HG02642 (cell line): ENCODE results near the gene ZNF408.

ENCODE experiments used
- ATAC-seq: cut with Tn5 transposase; IDR thresholded peaks from one replicate; pipeline ENCODE4 v1.9.1; 2021; ENCODE audit warnings: mild to moderate bottlenecking; ENCODE audit not compliant: unreplicated experiment, poor library complexity

The ZNF408 gene

DNA sequence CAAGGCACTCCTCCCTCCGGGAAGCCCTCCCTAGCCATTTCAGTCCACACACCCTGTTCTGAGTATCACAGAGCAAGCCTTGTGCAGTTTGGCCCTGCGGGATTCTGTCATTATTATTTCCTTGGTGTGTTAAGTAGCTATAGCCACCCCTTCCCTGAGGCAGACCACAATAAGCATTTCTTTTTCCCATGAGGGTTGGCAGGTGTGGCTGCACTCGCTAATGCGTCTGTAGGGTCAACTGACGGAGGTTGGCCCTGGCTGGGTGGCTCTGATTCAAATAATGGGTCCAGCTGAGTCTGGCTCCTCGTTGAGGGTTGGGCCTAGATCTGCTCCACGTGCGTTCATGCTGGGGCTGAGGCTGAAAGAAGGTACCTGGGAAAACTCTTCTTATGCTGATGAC lies 23.3 kb downstream of the ZNF408 start:
- no peak for ATAC-seq

DNA sequence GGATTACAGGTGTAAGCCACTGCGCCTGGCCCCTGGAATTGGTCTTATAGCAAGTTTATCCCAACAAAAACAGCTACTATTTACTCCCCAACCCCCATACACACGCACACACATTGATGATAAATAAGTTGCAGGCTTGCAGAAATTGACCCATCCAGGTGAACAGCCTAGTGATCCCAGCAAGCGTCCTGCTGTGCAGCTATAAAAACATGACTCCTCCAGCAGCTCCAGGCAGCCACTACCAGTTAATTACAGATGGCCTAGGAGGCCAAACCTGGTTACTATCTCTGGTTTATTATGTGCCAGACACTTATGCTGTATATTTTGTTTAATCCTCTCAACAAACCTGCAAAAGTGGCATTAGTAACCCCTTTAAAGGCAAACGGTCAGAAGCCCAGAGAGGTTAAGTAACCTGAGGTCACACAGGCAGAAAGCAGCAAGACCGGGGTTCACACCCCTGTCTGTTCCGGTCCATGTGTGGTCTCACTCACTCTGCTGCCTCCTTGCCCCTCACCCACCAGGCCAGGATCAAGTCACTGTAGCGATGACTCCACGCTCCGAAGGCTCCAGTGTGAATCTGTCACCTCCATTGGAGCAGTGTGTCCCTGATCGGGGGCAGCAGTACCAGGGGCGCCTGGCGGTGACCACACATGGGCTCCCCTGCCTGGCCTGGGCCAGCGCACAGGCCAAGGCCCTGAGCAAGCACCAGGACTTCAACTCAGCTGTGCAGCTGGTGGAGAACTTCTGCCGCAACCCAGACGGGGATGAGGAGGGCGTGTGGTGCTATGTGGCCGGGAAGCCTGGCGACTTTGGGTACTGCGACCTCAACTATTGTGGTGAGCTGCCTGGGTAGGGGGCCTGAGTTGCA lies 24.7 kb downstream of the ZNF408 start:
- ATAC-seq, result no peak

DNA sequence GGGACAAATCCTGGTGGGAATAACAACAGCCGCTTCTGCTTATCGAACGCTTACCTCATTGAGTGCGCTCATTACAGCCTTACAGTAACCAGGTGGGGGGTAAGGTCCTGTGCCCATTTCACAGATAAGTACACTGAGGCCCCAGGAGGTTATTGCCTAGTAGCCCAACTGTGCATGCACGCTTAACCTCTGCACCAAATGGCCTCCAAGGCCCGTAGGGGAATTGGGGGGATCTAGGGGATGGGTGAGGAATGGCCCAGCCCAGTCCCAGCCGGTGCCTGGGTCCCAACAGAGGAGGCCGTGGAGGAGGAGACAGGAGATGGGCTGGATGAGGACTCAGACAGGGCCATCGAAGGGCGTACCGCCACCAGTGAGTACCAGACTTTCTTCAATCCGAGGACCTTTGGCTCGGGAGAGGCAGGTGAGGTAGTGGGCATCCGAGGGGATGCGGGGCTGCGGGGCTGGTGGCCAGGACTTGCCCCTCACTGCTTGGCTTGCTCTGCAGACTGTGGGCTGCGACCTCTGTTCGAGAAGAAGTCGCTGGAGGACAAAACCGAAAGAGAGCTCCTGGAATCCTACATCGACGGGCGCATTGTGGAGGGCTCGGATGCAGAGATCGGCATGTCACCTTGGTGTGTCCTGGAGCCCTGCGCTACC lies 25.5 kb downstream of the ZNF408 start:
- ATAC-seq, result no peak

DNA sequence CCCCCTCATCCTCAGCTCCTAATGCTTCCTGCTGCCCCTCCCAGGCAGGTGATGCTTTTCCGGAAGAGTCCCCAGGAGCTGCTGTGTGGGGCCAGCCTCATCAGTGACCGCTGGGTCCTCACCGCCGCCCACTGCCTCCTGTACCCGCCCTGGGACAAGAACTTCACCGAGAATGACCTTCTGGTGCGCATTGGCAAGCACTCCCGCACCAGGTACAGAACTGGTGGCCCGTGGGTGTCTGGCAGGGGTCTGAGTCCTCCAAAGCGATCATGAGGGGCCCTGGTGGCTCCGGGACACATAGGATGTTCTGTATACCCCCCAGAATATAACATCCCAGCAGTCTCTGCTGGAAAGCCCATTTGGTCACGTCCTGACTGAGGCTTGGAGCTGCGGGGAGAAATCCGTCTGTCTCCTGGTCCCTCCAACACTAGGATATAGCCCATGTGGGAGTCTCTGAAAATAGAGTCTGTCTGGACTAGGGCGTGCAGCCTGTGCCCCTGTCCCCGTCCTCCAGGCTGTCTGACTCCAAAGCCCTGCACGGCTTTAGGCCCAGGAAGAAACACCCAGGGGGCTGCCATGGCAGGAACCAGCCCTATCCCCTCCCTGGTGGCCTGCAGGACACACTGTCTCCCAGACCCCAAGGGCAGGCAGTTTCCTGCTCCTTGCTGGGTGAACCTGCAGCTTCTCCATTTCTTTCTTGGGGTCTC lies 27.3 kb downstream of the ZNF408 start:
- ATAC-seq, result no peak

DNA sequence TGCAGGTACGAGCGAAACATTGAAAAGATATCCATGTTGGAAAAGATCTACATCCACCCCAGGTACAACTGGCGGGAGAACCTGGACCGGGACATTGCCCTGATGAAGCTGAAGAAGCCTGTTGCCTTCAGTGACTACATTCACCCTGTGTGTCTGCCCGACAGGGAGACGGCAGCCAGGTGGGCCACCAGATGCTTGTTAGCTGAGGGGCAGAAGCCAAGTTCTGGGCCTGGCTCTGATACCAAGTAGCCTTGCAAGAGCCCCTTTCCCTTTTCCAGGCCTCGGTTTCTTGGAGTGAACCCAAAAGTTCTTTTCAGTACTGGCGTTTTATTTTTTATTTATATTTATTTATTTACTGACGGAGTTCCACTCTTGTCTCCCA lies 27.8 kb downstream of the ZNF408 start:
- ATAC-seq, result no peak

DNA sequence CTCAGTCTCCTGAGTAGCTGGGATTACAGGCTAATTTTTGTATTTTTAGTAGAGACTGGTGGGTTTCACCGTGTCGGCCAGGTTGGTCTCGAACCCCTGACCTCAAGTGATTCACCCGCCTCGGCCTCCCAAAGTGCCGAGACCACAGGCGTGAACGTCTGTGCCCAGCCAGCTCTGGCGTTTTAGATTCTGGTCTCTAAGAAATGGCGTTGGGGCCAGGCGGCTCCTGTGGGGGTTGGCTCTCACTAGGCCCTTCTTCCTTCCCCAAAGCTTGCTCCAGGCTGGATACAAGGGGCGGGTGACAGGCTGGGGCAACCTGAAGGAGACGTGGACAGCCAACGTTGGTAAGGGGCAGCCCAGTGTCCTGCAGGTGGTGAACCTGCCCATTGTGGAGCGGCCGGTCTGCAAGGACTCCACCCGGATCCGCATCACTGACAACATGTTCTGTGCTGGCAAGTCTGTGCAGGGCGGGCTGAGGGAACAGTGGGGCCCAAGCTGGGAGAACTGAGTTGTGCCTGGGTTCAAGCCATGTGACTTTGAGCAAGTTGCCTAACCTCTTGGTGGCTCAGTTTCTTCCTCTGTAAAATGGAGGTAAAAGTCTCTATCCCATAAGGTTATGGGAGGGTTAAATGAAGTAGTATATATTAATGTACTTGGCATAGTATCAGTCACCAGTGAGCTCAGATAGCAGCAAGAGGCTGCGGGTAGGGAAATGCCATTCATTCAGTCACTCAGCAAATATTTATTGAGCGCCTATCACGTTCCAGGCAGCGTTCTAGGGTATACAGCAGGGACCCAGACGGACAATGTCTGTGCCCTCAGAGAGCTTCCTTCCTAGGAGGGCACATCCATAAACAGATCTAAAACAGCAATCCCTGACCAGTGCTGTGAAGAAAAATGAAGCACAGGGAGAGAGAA lies 28.5 kb downstream of the ZNF408 start:
- ATAC-seq, result no peak

DNA sequence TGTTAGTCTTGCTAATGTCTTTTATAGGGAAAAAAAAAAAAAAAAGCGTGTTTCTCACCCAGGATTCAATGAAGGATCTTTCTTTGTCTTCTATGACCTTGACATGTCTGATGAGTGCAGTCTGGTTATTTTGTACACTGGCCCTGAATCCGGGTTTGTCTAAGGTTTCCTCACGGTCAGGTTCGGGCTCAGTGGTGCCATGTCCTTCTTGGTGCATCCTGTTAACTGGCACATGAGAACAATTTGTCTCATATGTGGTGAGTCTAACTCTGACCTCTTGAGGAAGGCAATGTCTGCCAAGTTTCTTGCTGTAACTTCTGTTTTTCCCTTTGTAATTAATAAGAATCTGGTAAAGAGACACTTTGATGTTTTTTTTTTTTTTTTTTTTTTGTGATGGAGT lies 30.7 kb downstream of the ZNF408 start:
- no peak for ATAC-seq

DNA sequence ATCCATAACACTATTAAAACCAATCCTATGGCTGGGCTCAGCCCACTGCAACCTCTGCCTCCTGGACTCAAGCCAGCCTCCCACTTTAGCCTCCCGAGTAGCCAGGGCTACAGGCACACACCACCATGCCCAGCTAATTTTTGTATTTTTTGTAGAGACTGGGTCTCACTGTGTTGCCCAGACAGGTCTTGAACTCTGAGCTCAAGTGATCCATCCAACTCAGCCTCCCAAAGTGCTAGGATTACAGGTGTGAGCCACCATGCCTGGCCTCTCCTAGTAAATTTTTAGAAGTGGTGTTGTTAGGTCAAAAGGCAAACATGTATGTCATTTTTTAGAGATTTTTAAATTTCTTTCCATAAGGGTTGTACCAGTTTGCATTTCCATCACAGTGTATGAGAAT lies 32.4 kb downstream of the ZNF408 start:
- no peak for ATAC-seq

DNA sequence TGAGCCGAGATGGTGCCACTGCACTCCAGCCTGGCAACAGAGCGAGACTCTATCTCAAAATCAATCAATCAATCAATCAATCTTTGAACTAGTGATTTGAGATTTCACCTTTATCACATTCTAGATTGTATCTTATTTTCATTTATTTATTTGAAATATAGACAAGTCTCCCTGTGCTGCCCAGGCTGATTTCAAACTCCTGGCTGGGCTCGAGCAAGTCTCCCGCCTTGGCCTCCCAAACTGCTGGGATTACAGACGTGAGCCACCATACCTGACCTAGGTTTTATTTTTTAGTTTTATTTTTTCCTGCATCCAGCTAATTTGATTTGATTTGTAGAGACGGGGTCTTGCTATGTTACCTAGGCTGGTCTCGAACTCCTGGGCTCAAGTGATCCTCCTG lies 35.3 kb downstream of the ZNF408 start:
- ATAC-seq, result no peak

DNA sequence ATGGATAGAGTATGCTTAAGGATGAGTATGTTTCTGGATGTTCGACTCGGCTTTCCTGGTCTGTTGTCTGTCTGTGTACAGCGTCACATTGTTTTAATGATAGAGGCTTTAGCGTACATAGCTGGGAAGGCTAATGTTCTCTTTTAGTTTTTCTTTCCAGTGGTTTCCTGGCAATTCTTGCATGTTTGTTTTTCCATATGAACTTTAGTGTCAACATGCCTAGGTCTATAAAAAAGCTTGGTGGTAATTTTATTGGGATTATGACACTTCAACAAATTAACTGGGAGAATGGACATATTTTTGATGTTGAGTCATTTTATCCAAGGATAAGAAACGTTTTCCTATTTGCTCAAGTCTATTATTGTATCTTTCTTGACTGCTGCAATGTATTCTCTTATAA lies 35.8 kb downstream of the ZNF408 start:
- no peak for ATAC-seq

DNA sequence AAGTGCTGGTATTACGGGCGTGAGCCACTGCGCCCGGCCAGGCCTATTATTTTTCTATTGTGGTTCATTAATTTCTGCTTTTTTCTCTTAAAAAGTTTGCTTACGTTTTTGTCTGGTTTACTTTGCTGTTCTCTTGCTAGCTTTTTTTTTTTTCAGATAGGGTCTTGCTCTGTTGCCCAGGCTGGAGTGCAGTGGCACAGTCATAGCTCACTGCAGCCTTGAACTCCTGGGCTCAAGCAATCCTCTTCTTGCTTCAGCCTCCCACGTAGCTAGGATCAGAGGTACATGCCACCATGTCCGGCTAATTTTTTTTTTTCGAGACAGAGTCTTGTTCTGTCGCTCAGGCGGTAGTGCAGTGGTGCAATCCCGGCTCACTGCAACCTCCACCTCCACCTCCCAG lies 36.9 kb downstream of the ZNF408 start:
- no peak for ATAC-seq

DNA sequence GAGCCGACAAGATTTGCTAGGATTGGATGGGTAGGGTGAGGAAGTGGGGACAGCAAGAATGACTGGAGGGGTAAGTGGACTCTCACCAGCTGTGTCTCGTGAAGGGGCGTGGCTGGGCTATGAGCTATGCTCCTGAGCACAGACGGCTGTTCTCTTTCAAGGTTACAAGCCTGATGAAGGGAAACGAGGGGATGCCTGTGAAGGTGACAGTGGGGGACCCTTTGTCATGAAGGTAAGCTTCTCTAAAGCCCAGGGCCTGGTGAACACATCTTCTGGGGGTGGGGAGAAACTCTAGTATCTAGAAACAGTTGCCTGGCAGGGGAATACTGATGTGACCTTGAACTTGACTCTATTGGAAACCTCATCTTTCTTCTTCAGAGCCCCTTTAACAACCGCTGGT lies 38.1 kb downstream of the ZNF408 start:
- ATAC-seq, result no peak

DNA sequence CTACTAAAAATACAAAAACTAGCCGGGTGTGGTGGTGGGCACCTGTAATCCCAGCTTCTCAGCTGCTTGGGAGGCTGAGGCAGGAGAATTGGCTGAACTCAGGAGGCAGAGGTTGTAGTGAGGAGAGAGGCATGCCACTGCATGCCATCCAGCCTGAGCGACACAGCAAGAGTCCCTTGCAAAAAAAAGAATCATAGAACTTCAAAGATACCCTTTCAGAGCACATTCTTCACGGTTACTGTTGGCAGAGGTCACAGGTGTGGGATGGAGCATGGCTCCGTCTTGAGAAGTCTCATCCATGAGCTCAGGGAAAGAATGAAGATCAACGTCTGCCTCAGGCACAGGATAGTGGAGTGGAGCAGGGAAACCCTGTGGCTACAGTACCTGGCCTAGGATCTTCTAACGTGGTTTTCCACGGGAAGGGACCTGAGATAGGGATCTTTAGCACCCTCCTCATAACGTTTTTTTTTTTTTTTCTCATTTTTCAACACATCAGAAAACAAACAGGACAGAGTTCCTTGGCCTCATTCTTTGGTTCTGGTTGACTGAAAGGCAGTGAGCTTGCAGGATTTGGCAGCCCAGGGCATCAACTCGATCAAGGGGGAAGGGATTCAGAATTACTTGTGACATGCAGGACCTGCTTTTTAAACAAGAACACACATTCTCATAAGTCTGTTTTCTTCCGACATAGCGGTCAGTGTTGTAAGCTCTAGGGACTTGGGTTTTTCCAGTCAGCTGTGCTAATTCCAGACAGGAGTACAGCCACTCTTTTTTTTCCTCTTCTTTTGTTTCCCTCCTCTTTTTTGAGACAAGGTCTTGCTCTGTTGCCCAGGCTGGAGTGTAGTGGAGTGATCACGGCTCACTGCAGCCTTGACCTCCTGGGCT lies 41.0 kb downstream of the ZNF408 start:
- no peak for ATAC-seq

DNA sequence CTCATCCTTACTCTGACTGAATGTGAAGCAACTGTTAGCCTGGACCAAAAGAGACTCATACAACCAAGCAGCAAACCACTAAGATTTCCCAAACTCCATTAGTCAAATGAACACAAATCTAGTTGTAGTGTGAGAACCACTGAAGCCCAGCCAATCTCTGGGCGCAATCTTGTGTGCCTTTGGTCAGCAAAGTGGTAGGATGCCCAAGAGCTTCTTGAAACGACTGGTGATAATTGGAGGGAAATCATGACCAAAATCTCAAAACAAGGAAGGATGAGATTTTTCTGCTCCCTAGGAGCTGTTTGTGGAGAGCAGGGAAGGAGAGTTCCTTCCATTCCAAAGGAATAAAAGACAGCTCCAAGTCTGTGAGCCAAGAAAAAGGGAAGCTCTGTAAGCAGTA lies 42.2 kb downstream of the ZNF408 start:
- ATAC-seq, result no peak

DNA sequence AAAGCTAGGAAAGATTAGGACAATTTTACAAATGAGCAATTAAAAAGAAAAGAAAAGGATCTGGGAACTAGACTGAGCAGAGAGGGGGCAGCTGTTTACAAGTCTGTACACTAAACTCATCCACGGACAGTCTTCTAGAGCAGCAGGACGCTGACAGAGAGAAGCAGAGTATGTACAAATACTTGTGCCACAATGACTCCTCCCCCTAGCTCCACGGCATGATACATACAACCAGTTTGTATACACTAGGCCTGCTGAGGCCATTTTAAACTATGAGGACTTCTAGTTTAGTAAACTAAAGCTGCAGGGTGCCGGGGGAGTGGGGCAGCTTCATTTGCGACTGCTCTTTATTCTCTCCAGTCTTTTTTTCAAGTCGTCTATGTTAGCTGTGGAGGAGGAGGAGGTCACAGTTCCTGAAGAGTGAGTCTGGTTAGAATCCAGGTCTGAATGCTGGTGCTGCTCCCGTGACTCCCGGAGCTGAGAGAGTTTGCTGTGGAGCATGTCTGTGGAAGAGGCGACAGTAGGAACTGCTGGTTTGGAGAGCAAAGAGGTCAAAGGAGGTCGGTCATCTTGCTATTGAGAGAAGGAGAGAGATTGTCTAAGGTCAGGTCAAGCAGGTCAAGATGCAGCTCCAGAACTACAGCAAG lies 43.0 kb downstream of the ZNF408 start:
- no peak for ATAC-seq

DNA sequence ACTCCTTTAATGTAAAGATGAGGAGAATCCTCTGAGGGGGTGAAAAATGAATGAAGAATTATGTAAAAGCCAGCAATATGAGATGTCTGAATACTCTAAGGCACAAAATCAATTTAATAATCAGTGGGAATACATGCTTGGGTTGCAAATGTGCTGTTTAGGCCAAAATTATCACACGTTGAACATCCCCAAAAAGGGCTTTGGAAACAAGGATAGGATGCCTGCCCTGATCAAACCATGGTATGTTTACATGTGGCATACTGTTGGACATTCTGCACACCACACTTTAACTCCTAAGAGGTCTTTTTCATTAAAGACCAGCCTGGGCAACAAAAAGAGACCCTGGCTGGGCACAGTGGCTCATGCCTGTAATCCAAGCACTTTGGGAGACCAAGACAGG lies 44.5 kb downstream of the ZNF408 start:
- no peak for ATAC-seq

DNA sequence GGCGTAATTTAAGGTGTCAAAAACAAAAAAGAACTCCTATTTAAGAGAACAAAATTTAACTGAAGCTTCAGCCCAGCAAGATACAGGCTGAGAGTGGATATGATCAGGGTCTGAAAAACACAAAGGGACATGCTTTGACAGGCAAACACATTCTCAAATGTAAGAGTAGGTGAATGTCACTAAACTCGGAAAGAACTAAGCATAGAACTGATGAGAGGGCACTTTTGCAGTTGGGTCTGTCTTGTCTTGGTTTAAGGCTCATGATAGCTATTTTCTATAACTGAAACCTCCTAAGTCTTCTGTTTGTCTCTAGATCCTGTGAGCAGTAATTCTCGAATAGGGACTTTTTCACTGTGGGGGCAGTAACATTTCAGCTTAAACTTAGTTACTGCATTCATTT lies 45.2 kb downstream of the ZNF408 start:
- ATAC-seq, result no peak

DNA sequence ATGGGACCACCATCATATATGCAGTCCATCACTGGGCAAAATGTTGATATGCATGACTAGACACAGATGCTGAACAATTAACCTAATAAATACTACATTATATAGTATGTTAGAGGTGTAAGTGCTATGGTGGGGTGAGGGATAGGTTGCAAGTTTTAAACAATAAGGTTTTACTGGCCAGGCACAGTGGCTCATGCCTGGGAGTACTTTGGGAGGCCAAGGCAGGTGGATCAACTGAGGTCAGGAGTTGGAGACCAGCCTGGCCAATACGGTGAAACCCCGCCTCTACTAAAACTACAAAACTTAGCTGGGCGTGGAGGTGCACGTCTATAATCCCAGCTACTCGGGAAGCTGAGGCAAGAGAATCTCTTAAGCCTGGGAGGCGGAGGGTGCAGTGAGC lies 46.3 kb downstream of the ZNF408 start:
- ATAC-seq, result no peak
